HepG2 (cell line): ENCODE results near the gene NTF3. TPM values are rescaled to one million over a fixed set of nuclear protein-coding genes. Genes with fewer than 3 reads are reported as not detected.

Experiments used
- ATAC-seq: fragments of 200-7000 bp; cut with Tn5 transposase; 3 replicates; pipeline ENCODE4 v1.9.1; 2020; ENCODE audit warnings: mild to moderate bottlenecking, moderate library complexity
- BruUV-seq: library from RNA; stranded (reverse); fragments of 400-500 nt; replicated peaks from 2 replicates; lab custom pipeline; 2021; lab: Mats Ljungman, UMichigan
- CTCF ChIA-PET: fragments of 300-600 bp; formaldehyde crosslinking; extraction: SDS; loops from one replicate; lab custom pipeline; 2021; ENCODE audit warnings: low total read pairs, inconsistent platforms, low intra/inter-chr PET ratio; lab: Yijun Ruan, JAX
- POLR2A ChIA-PET: fragments of 350-600 bp; sonication (Branson Sonifier 250); formaldehyde crosslinking; loops from one replicate; lab custom pipeline; 2020; ENCODE audit warnings: antibody characterized with exemption, inconsistent platforms; lab: Yijun Ruan, JAX
- DNase-seq: peaks from one replicate; pipeline ENCODE4 v3.0.0-alpha.2; 2015; ENCODE audit warnings: low spot score
- FAIRE-seq: peaks from 3 replicates; lab custom pipeline; 2011; peaks lifted over from hg19 to GRCh38; lab: Jason Lieb, UNC
- H2AFZ ChIP-seq: one replicate; pipeline ENCODE4 v1.6.1; 2011; ENCODE audit warnings: low read length, inconsistent platforms
- H3K27ac ChIP-seq: fragments of 300-600 bp; 3 replicates; pipeline ENCODE4 v1.8.0; 2011; ENCODE audit warnings: mixed run types, mild to moderate bottlenecking, mixed read lengths, low read length, inconsistent platforms; ENCODE audit not compliant: insufficient read depth; ENCODE audit errors: extremely low read length
- H3K27me3 ChIP-seq, 2 experiments: fragments of 200-600 bp in 1 of 2; 2 replicates in 1 of 2; 3 replicates in 1 of 2; pipeline versions ENCODE4 v1.6.0 to v1.8.0; 2011; ENCODE audit warnings: low read length in 2 of 2, mild to moderate bottlenecking in 2 of 2, moderate library complexity in 2 of 2, inconsistent platforms in 1 of 2; ENCODE audit not compliant: insufficient read depth in 2 of 2, control insufficient read depth in 1 of 2
- H3K36me3 ChIP-seq, 2 experiments: fragments of 200-600 bp in 1 of 2; replicated peaks in 1 of 2; 2 replicates in 1 of 2; 3 replicates in 1 of 2; pipeline versions ENCODE4 v1.5.1 to v1.8.0; 2011; ENCODE audit warnings: low read length in 2 of 2, inconsistent platforms in 1 of 2; ENCODE audit not compliant: insufficient read depth in 2 of 2, control insufficient read depth in 1 of 2
- H3K4me1 ChIP-seq: 2 replicates; pipeline ENCODE4 v1.5.1; 2012; ENCODE audit warnings: low read length, inconsistent platforms; ENCODE audit not compliant: insufficient read depth
- H3K4me2 ChIP-seq: 2 replicates; pipeline ENCODE4 v1.6.0; 2011; ENCODE audit warnings: low read depth, low read length, inconsistent platforms
- H3K4me3 ChIP-seq, 3 experiments: fragments of 200-600 bp in 1 of 3; sonication (generic), shearing (Covaris generic) in 1 of 3; replicated peaks in 1 of 3; 2 replicates each; pipeline ENCODE4 v1.5.1; 2011 to 2016; ENCODE audit warnings: low read length in 3 of 3, inconsistent platforms in 2 of 3, low read depth in 2 of 3, mild to moderate bottlenecking in 2 of 3, control low read depth in 1 of 3, mixed read lengths in 1 of 3; ENCODE audit not compliant: insufficient read depth in 1 of 3
- H3K79me2 ChIP-seq: one replicate; pipeline ENCODE4 v1.6.1; 2011; ENCODE audit warnings: low read length, inconsistent platforms; ENCODE audit not compliant: insufficient read depth
- H3K9ac ChIP-seq: 2 replicates; pipeline ENCODE4 v1.6.0; 2011; ENCODE audit warnings: mild to moderate bottlenecking, low read depth, low read length, inconsistent platforms; ENCODE audit not compliant: insufficient read depth
- H3K9me3 ChIP-seq: 2 replicates; pipeline ENCODE4 v1.5.1; 2012; ENCODE audit warnings: mild to moderate bottlenecking, low read length
- H4K20me1 ChIP-seq: 2 replicates; pipeline ENCODE4 v1.6.0; 2011; ENCODE audit warnings: inconsistent platforms, mild to moderate bottlenecking, low read length, moderate library complexity; ENCODE audit not compliant: insufficient read depth
- CHCHD3 ChIP-seq: sonication (generic); formaldehyde crosslinking; IDR thresholded peaks from 2 replicates; pipeline ENCODE4 v1.8.0; 2022; ENCODE audit warnings: mild to moderate bottlenecking, missing genetic modification reagents, moderate library complexity
- HHEX ChIP-seq: IDR thresholded peaks from 2 replicates; pipeline ENCODE4 v1.6.1; 2016; ENCODE audit warnings: control low read depth
- KLF11 ChIP-seq: IDR thresholded peaks from 2 replicates; pipeline ENCODE4 v1.6.1; 2016; ENCODE audit warnings: missing compliant biosample characterization
- NR2F2 ChIP-seq: IDR thresholded peaks from 2 replicates; pipeline ENCODE4 v1.6.1; 2012; ENCODE audit warnings: low read depth, inconsistent platforms, borderline replicate concordance
- PHB2 ChIP-seq: fragments of 450-650 bp; IDR thresholded peaks from 2 replicates; pipeline ENCODE4 v1.6.1; 2018; ENCODE audit not compliant: partially characterized antibody
- POGZ ChIP-seq: sonication (generic); formaldehyde crosslinking; IDR thresholded peaks from 2 replicates; pipeline ENCODE4 v1.4.0; 2020; ENCODE audit warnings: mild to moderate bottlenecking, missing genetic modification reagents
- REL ChIP-seq: sonication (generic); formaldehyde crosslinking; conservative IDR thresholded peaks from 2 replicates; pipeline ENCODE4 v1.8.0; 2022; ENCODE audit warnings: mild to moderate bottlenecking, missing genetic modification reagents, moderate library complexity
- RORA ChIP-seq: sonication (generic); formaldehyde crosslinking; IDR thresholded peaks from 2 replicates; pipeline ENCODE4 v1.5.0; 2020; ENCODE audit warnings: mild to moderate bottlenecking, missing genetic modification reagents, moderate library complexity
- ZBTB7A ChIP-seq: sonication (generic); formaldehyde crosslinking; IDR thresholded peaks from 2 replicates; pipeline ENCODE4 v1.8.0; 2022; ENCODE audit warnings: mild to moderate bottlenecking, missing genetic modification reagents
- ZKSCAN5 ChIP-seq: sonication (generic); formaldehyde crosslinking; IDR thresholded peaks from 2 replicates; pipeline ENCODE4 v1.5.1; 2020; ENCODE audit warnings: mild to moderate bottlenecking, missing genetic modification reagents
- ZNF431 ChIP-seq: sonication (generic); formaldehyde crosslinking; IDR thresholded peaks from 2 replicates; pipeline ENCODE4 v1.9.0; 2022; ENCODE audit warnings: missing genetic modification reagents, low read depth, mild to moderate bottlenecking, borderline replicate concordance
- ZNF484 ChIP-seq: sonication (generic); formaldehyde crosslinking; IDR thresholded peaks from 2 replicates; pipeline ENCODE4 v1.5.1; 2020; ENCODE audit warnings: mild to moderate bottlenecking, low read depth, missing genetic modification reagents, borderline replicate concordance
- ZNF598 ChIP-seq: sonication (generic); formaldehyde crosslinking; IDR thresholded peaks from 2 replicates; pipeline ENCODE4 v1.5.1; 2020; ENCODE audit warnings: mild to moderate bottlenecking, missing genetic modification reagents, borderline replicate concordance
- ZNF761 ChIP-seq: sonication (generic); formaldehyde crosslinking; conservative IDR thresholded peaks from 2 replicates; pipeline ENCODE4 v1.4.0; 2020; ENCODE audit warnings: mild to moderate bottlenecking, missing genetic modification reagents
- WGBS: methylation state at CpG from one replicate; pipeline ENCODE4 v1.1.6; 2017; ENCODE audit warnings: low lambda C conversion rate; 5-methylcytosine and 5-hydroxymethylcytosine counted together
- in situ Hi-C: cut with HindIII; loops from 2 replicates; pipeline ENCODE4 v1.10.0; 2017; ENCODE audit warnings: low pct_unique_long_range_greater_than_20kb; ENCODE audit not compliant: extremely low pct_ligation_motif_present
- intact Hi-C: fragments of 100-400 bp; cut with micrococcal nuclease; formaldehyde crosslinking; loops from one replicate; pipeline ENCODE4 v1.10.0; 2022; ENCODE audit not compliant: unreplicated experiment
- polyA plus RNA-seq, 8 experiments: library from polyadenylated mRNA; depleted of rRNA in 3 of 8; stranded (reverse) in 7 of 8; unstranded in 1 of 8; fragments of >200 nt; fragmentation: Illumina TruSeq in 4 of 8; extraction: Trizol in 4 of 8; gene quantifications; 2 replicates each; pipeline versions ENCODE4 v1.2.1 to v1.2.3, GENCODE V29; 2011 to 2016; ENCODE audit warnings: low read depth in 4 of 8, missing spikeins in 1 of 8, mixed read lengths in 1 of 8; ENCODE audit not compliant: insufficient read depth in 1 of 8
- total RNA-seq, 5 experiments: library from RNA; depleted of rRNA; stranded (reverse); fragments of >200 nt; fragmentation: Illumina TruSeq; extraction: Trizol; gene quantifications; 2 replicates each; pipeline ENCODE4 v1.2.3, GENCODE V29; 2016; ENCODE audit warnings: low read depth in 1 of 5
- TF ChIP-seq, protein P1 (sequence below): sonication (generic); formaldehyde crosslinking; IDR thresholded peaks from 2 replicates; pipeline ENCODE4 v1.8.1; 2023; ENCODE audit warnings: mild to moderate bottlenecking, moderate library complexity, missing genetic modification reagents
- TF ChIP-seq, protein P2 (sequence below): sonication (generic); formaldehyde crosslinking; IDR thresholded peaks from 2 replicates; pipeline ENCODE4 v1.5.0; 2020; ENCODE audit warnings: missing genetic modification reagents

Gene NTF3
- total and polyA plus RNA-seq, 2 of the 13 experiments (the other 11 are each of a cell fraction or from before 2014, with no cell fraction given) = not detected

DNA sequence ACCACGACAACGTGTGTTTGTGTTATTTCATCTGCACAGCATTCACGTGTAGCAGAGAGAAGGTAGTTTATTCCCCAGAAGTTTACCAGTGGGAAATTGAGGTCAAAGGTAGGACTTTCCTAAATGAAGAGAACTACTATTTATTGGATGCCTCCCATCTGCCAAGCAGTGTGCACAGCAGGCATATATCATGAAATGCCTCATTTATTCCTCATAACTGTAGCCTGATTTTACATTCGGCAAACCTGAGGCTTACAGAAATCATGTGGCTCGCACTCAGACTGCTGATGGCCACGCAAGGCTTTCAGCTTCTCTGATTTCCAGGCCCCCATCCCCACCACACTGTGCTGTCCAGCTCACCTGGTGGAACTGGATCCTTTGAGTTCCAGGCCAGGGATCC, 33.5 kb downstream of the NTF3 start:
- Histone ChIP-seq H3K4me3 (no peak overlapping the region), H3K27me3 (peaks cover 0 to 6% of the 10 kb centered on the region in 2 experiments; a peak in 1 of 5 replicates), H4K20me1 (no peaks in the 10 kb centered on the region), H3K9ac (no peak overlapping the region), H3K27ac (no peak overlapping the region), H2AFZ (no peak overlapping the region), H3K36me3 (no peaks in the 10 kb centered on the region), H3K79me2 (no peaks in the 10 kb centered on the region), H3K4me2 (no peak overlapping the region), H3K9me3 (no peaks in the 10 kb centered on the region), H3K4me1 (no peaks in the 10 kb centered on the region)
- intact Hi-C loops = no loop called here
- CTCF ChIA-PET = no interaction called here
- BruUV-seq = no TSS peak
- TF ChIP-seq ZNF598 (CRISPR knock-in tag) = no peak
- TF ChIP-seq POGZ (CRISPR knock-in tag) = no peak
- no peak for TF ChIP-seq ZNF431 (CRISPR knock-in tag)
- no peak for TF ChIP-seq PHB2
- TF ChIP-seq, protein P1, sequence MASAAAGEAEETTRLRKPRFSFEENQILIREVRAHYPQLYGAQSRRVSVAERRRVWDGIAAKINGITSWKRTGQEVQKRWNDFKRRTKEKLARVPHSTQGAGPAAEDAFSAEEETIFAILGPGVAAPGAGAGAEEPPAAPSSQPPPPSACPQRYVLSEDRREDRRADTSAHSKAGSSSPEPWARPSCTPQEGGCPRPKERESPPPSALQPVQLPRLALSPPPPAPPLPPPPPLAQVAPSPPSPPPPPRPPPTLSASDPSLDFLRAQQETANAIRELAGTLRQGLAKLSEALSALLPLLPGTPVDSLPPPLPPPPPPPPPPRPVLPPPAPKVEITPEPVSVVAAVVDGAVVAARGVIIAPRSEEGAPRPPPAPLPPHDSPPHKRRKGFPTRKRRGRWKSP = no peak
- TF ChIP-seq ZBTB7A = no peak
- TF ChIP-seq RORA (CRISPR knock-in tag) = no peak
- TF ChIP-seq ZKSCAN5 = no peak
- no peak for TF ChIP-seq ZNF761 (CRISPR knock-in tag)
- no peak for TF ChIP-seq REL (CRISPR knock-in tag)
- no peak for TF ChIP-seq NR2F2
- TF ChIP-seq, protein P2, sequence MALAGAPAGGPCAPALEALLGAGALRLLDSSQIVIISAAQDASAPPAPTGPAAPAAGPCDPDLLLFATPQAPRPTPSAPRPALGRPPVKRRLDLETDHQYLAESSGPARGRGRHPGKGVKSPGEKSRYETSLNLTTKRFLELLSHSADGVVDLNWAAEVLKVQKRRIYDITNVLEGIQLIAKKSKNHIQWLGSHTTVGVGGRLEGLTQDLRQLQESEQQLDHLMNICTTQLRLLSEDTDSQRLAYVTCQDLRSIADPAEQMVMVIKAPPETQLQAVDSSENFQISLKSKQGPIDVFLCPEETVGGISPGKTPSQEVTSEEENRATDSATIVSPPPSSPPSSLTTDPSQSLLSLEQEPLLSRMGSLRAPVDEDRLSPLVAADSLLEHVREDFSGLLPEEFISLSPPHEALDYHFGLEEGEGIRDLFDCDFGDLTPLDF (CRISPR knock-in tag) = no peak
- no peak for TF ChIP-seq HHEX
- no peak for TF ChIP-seq CHCHD3
- TF ChIP-seq KLF11 (CRISPR knock-in tag) = no peak
- no peak for TF ChIP-seq ZNF484 (CRISPR knock-in tag)
- WGBS = 13% methylated on average over 6 of the region's 6 CpGs
- in situ Hi-C loops = no loop called here
- no peak for DNase-seq
- no peak for FAIRE-seq
- ATAC-seq = no peak
- POLR2A ChIA-PET = no interaction called here
